ENCODE data around the gene SLC25A53.

The SLC25A53 gene

GRCh38 chrX:104189837-104190236 is 33.0 kb upstream of the SLC25A53 start:
- Histone ChIP-seq H3K27me3 (ENCODE audit: insufficient read depth, low read depth, severe bottlenecking) (peaks cover 5% of the 10 kb centered on the region), H3K36me3 (peaks cover 6% of the 10 kb centered on the region), H3K27ac (no peak overlapping the region), H3K9me3 (ENCODE audit: severe bottlenecking) (no peaks in the 10 kb centered on the region), H3K4me3 (ENCODE audit: low read depth, low read length) (no peak overlapping the region)
- DNase-seq: no peak
- TF ChIP-seq CTCF (IDR thresholded peaks at IDR 0.05; ENCODE audit: low read depth, low read length): no peak

- Histone ChIP-seq H3K36me3 (peaks cover 6% of the 10 kb centered on the region), H3K27me3 (ENCODE audit: insufficient read depth, low read depth, severe bottlenecking) (peaks cover 5% of the 10 kb centered on the region), H3K4me3 (ENCODE audit: low read depth, low read length) (no peak overlapping the region), H3K27ac (no peak overlapping the region), H3K9me3 (ENCODE audit: severe bottlenecking) (no peaks in the 10 kb centered on the region)
- TF ChIP-seq CTCF (IDR thresholded peaks at IDR 0.05; ENCODE audit: low read depth, low read length): no peak
- DNase-seq: no peak
Measured at GRCh38 chrX:104187931-104188330, 31.1 kb upstream of the SLC25A53 start.

GRCh38 chrX:104183685-104184084 is 26.9 kb upstream of the SLC25A53 start:
- no peak overlapping the region for H3K4me3 ChIP-seq (ENCODE audit: low read depth, low read length)
- H3K27ac ChIP-seq: no peak overlapping the region
- no peaks in the 10 kb centered on the region for H3K9me3 ChIP-seq (ENCODE audit: severe bottlenecking)
- no peaks in the 10 kb centered on the region for H3K36me3 ChIP-seq
- DNase-seq: no peak
- peaks cover 2% of the 10 kb centered on the region for H3K27me3 ChIP-seq (ENCODE audit: insufficient read depth, low read depth, severe bottlenecking)
- TF ChIP-seq CTCF (IDR thresholded peaks at IDR 0.05; ENCODE audit: low read depth, low read length): no peak

- no peaks in the 10 kb centered on the region; the same call in 1 of the 2 replicates for H3K36me3 ChIP-seq
- no peak overlapping the region for H3K4me3 ChIP-seq (ENCODE audit: low read depth, low read length)
- DNase-seq: no peak
- H3K27me3 ChIP-seq (ENCODE audit: insufficient read depth, low read depth, severe bottlenecking): no peaks in the 10 kb centered on the region
- no peak for TF ChIP-seq CTCF (IDR thresholded peaks at IDR 0.05; ENCODE audit: low read depth, low read length)
- H3K27ac ChIP-seq: no peak overlapping the region
- no peaks in the 10 kb centered on the region for H3K9me3 ChIP-seq (ENCODE audit: severe bottlenecking)
Measured at GRCh38 chrX:104173841-104174240, 17.0 kb upstream of the SLC25A53 start.

- DNase-seq: no peak
- no peaks in the 10 kb centered on the region for H3K9me3 ChIP-seq (ENCODE audit: severe bottlenecking)
- no peak for TF ChIP-seq CTCF (IDR thresholded peaks at IDR 0.05; ENCODE audit: low read depth, low read length)
Measured at GRCh38 chrX:104172788-104173187, 16.0 kb upstream of the SLC25A53 start.

GRCh38 chrX:104172121-104172520 is 15.3 kb upstream of the SLC25A53 start:
- Histone ChIP-seq H3K4me3 (ENCODE audit: low read depth, low read length) (no peak overlapping the region), H3K36me3 (no peaks in the 10 kb centered on the region; the same call in 1 of the 2 replicates), H3K9me3 (ENCODE audit: severe bottlenecking) (no peaks in the 10 kb centered on the region), H3K27me3 (ENCODE audit: insufficient read depth, low read depth, severe bottlenecking) (no peaks in the 10 kb centered on the region), H3K27ac (no peak overlapping the region)
- DNase-seq: no peak
- TF ChIP-seq CTCF (IDR thresholded peaks at IDR 0.05; ENCODE audit: low read depth, low read length): no peak

More at GRCh38 chrX:104172788-104173187, 16.0 kb upstream of the SLC25A53 start:
- Histone ChIP-seq H3K4me3 (ENCODE audit: low read depth, low read length) (no peak overlapping the region), H3K27me3 (ENCODE audit: insufficient read depth, low read depth, severe bottlenecking) (no peaks in the 10 kb centered on the region), H3K36me3 (no peaks in the 10 kb centered on the region; the same call in 1 of the 2 replicates), H3K27ac (no peak overlapping the region)

All from WERI-Rb-1 (cell line).